Middle frontal gyrus (tissue), 1 donor: ENCODE results near the gene ZNF586.
"Not testable (repeated sequence)": the region's sequence is repeated elsewhere in the genome, so short reads cannot be mapped to it uniquely, and the experiment has no call there.

Experiments used
- DNase-seq: peaks from one replicate; pipeline ENCODE4 v3.0.0-alpha.2; 2015; ENCODE audit warnings: low spot score; ENCODE audit errors: extremely low spot score

Gene ZNF586

GRCh38 chr19:57769345-57770131 is at the start of gene ZNF586:
TSS of gene ZNF586 (plus strand) at chr19:57769676. CDS start at chr19:57769843, 167 bp downstream.
- peak; percentile 93 for DNase-seq

- DNase-seq = no peak
Observed at GRCh38 chr19:57719901-57720519, 49.5 kb upstream of the ZNF586 start.

GRCh38 chr19:57720878-57721277 is 48.6 kb upstream of the ZNF586 start:
- DNase-seq = no peak

GRCh38 chr19:57738320-57738719 is 31.2 kb upstream of the ZNF586 start:
- DNase-seq = not testable (repeated sequence)

GRCh38 chr19:57738770-57739169 is 30.7 kb upstream of the ZNF586 start:
- DNase-seq = not testable (repeated sequence)

GRCh38 chr19:57746580-57747471 is 22.6 kb upstream of the ZNF586 start, which contains the start of gene ZNF776:
TSS of gene ZNF776 (plus strand) at chr19:57746815. CDS start at chr19:57747059, 244 bp downstream.
- DNase-seq = peak; percentile 94

- no peak for DNase-seq
Observed at GRCh38 chr19:57747472-57747807, 22.0 kb upstream of the ZNF586 start.

- no peak for DNase-seq
Observed at GRCh38 chr19:57748029-57748428, 21.4 kb upstream of the ZNF586 start.

GRCh38 chr19:57754091-57754673 is 15.3 kb upstream of the ZNF586 start:
- no peak for DNase-seq

GRCh38 chr19:57755031-57755430 is 14.4 kb upstream of the ZNF586 start:
- no peak for DNase-seq

GRCh38 chr19:57757941-57758340 is 11.5 kb upstream of the ZNF586 start:
- no peak for DNase-seq

GRCh38 chr19:57759096-57759495 is 10.4 kb upstream of the ZNF586 start:
- DNase-seq = no peak

GRCh38 chr19:57771417-57771816 is 1.9 kb downstream of the ZNF586 start:
- DNase-seq = no peak

GRCh38 chr19:57773488-57773887 is 4.0 kb downstream of the ZNF586 start:
- DNase-seq = no peak

GRCh38 chr19:57776764-57777296 is 7.4 kb downstream of the ZNF586 start:
- DNase-seq = no peak

GRCh38 chr19:57778336-57778735 is 8.9 kb downstream of the ZNF586 start:
- no peak for DNase-seq

- no peak for DNase-seq
Observed at GRCh38 chr19:57779220-57779845, 9.9 kb downstream of the ZNF586 start.

GRCh38 chr19:57786286-57786685 is 16.8 kb downstream of the ZNF586 start:
- DNase-seq = no peak

GRCh38 chr19:57786906-57787305 is 17.4 kb downstream of the ZNF586 start:
- DNase-seq = no peak

GRCh38 chr19:57788114-57788692 is 18.7 kb downstream of the ZNF586 start:
- no peak for DNase-seq
